K562 (cell line): ENCODE measurements around the gene CHST8. TPM values are rescaled to one million over a fixed set of nuclear protein-coding genes. Genes with fewer than 3 reads are reported as not detected.
"Not testable (repeated sequence)": the region's sequence is repeated elsewhere in the genome, so short reads cannot be mapped to it uniquely, and the experiment has no call there.

ENCODE experiments used
- BCL6 ChIP-seq: fragments of 250-450 bp; sonication (Bioruptor Pico); IDR thresholded peaks from 2 replicates; pipeline ENCODE4 v1.4.0; 2020
- DMBX1 ChIP-seq: fragments of 250-450 bp; sonication (Bioruptor Pico); IDR thresholded peaks from 2 replicates; pipeline ENCODE4 v1.8.0; 2022; ENCODE audit warnings: inconsistent platforms, mild to moderate bottlenecking, moderate library complexity, borderline replicate concordance
- HDAC8 ChIP-seq: fragments of 450-650 bp; IDR thresholded peaks from 2 replicates; pipeline ENCODE4 v1.6.1; 2016; ENCODE audit warnings: mild to moderate bottlenecking, missing genetic modification characterization, moderate library complexity, missing compliant biosample characterization
- KLF6 ChIP-seq: fragments of 250-450 bp; sonication (Bioruptor Pico); IDR thresholded peaks from 2 replicates; pipeline ENCODE4 v1.4.0; 2020; ENCODE audit warnings: mild to moderate bottlenecking, moderate library complexity, borderline replicate concordance
- MEF2D ChIP-seq: conservative IDR thresholded peaks from 2 replicates; pipeline ENCODE4 v1.6.1; 2016; ENCODE audit warnings: low read depth, missing genetic modification characterization, missing compliant biosample characterization
- NR2C1 ChIP-seq, 2 experiments: fragments of 450-650 bp; IDR thresholded peaks; 2 replicates each; pipeline ENCODE4 v1.6.1; 2017; ENCODE audit warnings: mild to moderate bottlenecking in 2 of 2, antibody characterized with exemption in 1 of 2, inconsistent platforms in 1 of 2, missing compliant biosample characterization in 1 of 2, missing genetic modification characterization in 1 of 2
- PTTG1 ChIP-seq: fragments of 450-650 bp; IDR thresholded peaks from 2 replicates; pipeline ENCODE4 v1.6.1; 2016; ENCODE audit warnings: low read depth, mild to moderate bottlenecking, missing genetic modification characterization, missing compliant biosample characterization
- RFX1 ChIP-seq: fragments of 450-650 bp; IDR thresholded peaks from 2 replicates; pipeline ENCODE4 v1.6.1; 2016; ENCODE audit warnings: mild to moderate bottlenecking, moderate library complexity
- SRF ChIP-seq, 2 experiments: fragments of 250-450, 450-650 bp in 1 of 2; sonication (Bioruptor Pico) in 1 of 2; sonication (generic) in 1 of 2; formaldehyde crosslinking; IDR thresholded peaks; 2 replicates each; pipeline versions ENCODE4 v1.5.0 to v1.5.1; 2020 to 2022; ENCODE audit warnings: mild to moderate bottlenecking in 1 of 2, missing genetic modification reagents in 1 of 2
- ZNF175 ChIP-seq: fragments of 200-800 bp; sonication (Bioruptor generic); IDR thresholded peaks from 2 replicates; pipeline ENCODE4 v1.6.1; 2016; ENCODE audit warnings: low read depth, mild to moderate bottlenecking, missing genetic modification characterization, missing compliant biosample characterization
- ZNF395 ChIP-seq: fragments of 200-800 bp; sonication (Bioruptor generic); IDR thresholded peaks from 2 replicates; pipeline ENCODE4 v1.6.1; 2017; ENCODE audit warnings: missing genetic modification characterization, missing compliant biosample characterization
- ZNF740 ChIP-seq, 3 experiments: fragments of 200-800 bp in 1 of 3; sonication (Bioruptor generic) in 1 of 3; sonication (generic) in 1 of 3; formaldehyde crosslinking in 1 of 3; IDR thresholded peaks; 2 replicates each; pipeline versions ENCODE4 v1.6.1 to v1.8.0; 2016 to 2022; ENCODE audit warnings: mild to moderate bottlenecking in 2 of 3, missing compliant biosample characterization in 2 of 3, missing genetic modification characterization in 2 of 3, missing genetic modification reagents in 1 of 3
- polyA plus RNA-seq, 8 experiments: library from polyadenylated mRNA; depleted of rRNA in 4 of 8; stranded (reverse) in 5 of 8; unstranded in 3 of 8; fragments of >200 nt; fragmentation: Nextera tagmentation in 2 of 8; fragmentation: Illumina TruSeq in 1 of 8; extraction: Ambion mirVana in 2 of 8; extraction: Trizol in 1 of 8; gene quantifications; 2 replicates each; pipeline versions ENCODE4 v1.2.1 to v1.2.3, GENCODE V29; 2011 to 2014; ENCODE audit warnings: inconsistent platforms in 1 of 8, missing spikeins in 1 of 8
- total RNA-seq, 7 experiments: library from RNA; depleted of rRNA in 6 of 7; stranded (reverse); fragments of >200 nt in 6 of 7; fragmentation: Illumina TruSeq in 2 of 7; extraction: Trizol in 2 of 7; gene quantifications; 2 replicates each; pipeline versions ENCODE4 v1.2.1 to v1.2.3, GENCODE V29; 2011 to 2021; ENCODE audit warnings: low replicate concordance in 1 of 7
- TF ChIP-seq, protein P1 (sequence below): fragments of 450-650 bp; conservative IDR thresholded peaks from 2 replicates; pipeline ENCODE4 v1.6.1; 2016; ENCODE audit warnings: missing genetic modification characterization, low read depth, mild to moderate bottlenecking, missing compliant biosample characterization, moderate library complexity

The CHST8 gene
- total and polyA plus RNA-seq, 9 of the 15 experiments (the other 6 are each of a cell fraction or from before 2014, with no cell fraction given): 0.11 TPM; not detected in 8

- TF ChIP-seq DMBX1 (peak; percentile 34; the same call in 1 of the 2 replicates), ZNF175 (CRISPR knock-in tag) (peak; percentile 69; the same call in 1 of the 2 replicates), RFX1 (peak; percentile 69), PTTG1 (0 out of 2 replicates have a peak, but pooled peaks have one; percentile 21), ZNF395 (CRISPR knock-in tag) (0 out of 2 replicates have a peak, but pooled peaks have one; percentile 46), KLF6 (0 out of 2 replicates have a peak, but pooled peaks have one; percentile 35), NR2C1 (tag; IDR thresholded peaks at IDR 0.05) (peak; percentile 56; the same call in 1 of the 2 replicates), ZNF740 (tag; IDR thresholded peaks at IDR 0.05) (peak in 1 of 2 experiments; percentile 92; a peak in 2 of 4 replicates), MEF2D (0 out of 2 replicates have a peak, but pooled peaks have one; percentile 54), SRF (CRISPR knock-in tag; IDR thresholded peaks at IDR 0.05) (peak; percentile 48 to 90; a peak in 3 of 4 replicates), HDAC8 (peak; percentile 71; the same call in 1 of the 2 replicates), BCL6 (CRISPR knock-in tag) (peak; percentile 81; the same call in 1 of the 2 replicates)
- TF ChIP-seq, protein P1, sequence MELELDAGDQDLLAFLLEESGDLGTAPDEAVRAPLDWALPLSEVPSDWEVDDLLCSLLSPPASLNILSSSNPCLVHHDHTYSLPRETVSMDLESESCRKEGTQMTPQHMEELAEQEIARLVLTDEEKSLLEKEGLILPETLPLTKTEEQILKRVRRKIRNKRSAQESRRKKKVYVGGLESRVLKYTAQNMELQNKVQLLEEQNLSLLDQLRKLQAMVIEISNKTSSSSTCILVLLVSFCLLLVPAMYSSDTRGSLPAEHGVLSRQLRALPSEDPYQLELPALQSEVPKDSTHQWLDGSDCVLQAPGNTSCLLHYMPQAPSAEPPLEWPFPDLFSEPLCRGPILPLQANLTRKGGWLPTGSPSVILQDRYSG: 0 out of 2 replicates have a peak, but pooled peaks have one; percentile 53
- not testable (repeated sequence) for TF ChIP-seq NR2C1 (IDR thresholded peaks at IDR 0.05); ZNF740 (CRISPR knock-in tag; IDR thresholded peaks at IDR 0.05)
- TF ChIP-seq, all 486 proteins: peak for 24; not testable (repeated sequence) for 462
Observed at GRCh38 chr19:33605803-33606295, 15.9 kb upstream of the CHST8 start (continued).
